Measurements from ENCODE around the gene LNX1. TPM values are rescaled to one million over a fixed set of nuclear protein-coding genes. Genes with fewer than 3 reads are reported as not detected.

The LNX1 gene
- total RNA-seq, 2 donors from 2014 or later, result 4.5 to 8.9 TPM

- TF ChIP-seq, protein P1, sequence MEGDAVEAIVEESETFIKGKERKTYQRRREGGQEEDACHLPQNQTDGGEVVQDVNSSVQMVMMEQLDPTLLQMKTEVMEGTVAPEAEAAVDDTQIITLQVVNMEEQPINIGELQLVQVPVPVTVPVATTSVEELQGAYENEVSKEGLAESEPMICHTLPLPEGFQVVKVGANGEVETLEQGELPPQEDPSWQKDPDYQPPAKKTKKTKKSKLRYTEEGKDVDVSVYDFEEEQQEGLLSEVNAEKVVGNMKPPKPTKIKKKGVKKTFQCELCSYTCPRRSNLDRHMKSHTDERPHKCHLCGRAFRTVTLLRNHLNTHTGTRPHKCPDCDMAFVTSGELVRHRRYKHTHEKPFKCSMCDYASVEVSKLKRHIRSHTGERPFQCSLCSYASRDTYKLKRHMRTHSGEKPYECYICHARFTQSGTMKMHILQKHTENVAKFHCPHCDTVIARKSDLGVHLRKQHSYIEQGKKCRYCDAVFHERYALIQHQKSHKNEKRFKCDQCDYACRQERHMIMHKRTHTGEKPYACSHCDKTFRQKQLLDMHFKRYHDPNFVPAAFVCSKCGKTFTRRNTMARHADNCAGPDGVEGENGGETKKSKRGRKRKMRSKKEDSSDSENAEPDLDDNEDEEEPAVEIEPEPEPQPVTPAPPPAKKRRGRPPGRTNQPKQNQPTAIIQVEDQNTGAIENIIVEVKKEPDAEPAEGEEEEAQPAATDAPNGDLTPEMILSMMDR (IDR thresholded peaks at IDR 0.05), result no peak
- Histone ChIP-seq H3K27ac (no peak overlapping the region), H3K4me3 (no peak overlapping the region), H3K27me3 (no peaks in the 10 kb centered on the region), H3K4me1 (no peaks in the 10 kb centered on the region), H3K9me3 (no peaks in the 10 kb centered on the region), H3K36me3 (no peaks in the 10 kb centered on the region)
- no peak for DNase-seq (ENCODE audit: low spot score)
These were observed 19.2 kb downstream of the LNX1 start for GRCh38 chr4:53571936-53572599.

DNA sequence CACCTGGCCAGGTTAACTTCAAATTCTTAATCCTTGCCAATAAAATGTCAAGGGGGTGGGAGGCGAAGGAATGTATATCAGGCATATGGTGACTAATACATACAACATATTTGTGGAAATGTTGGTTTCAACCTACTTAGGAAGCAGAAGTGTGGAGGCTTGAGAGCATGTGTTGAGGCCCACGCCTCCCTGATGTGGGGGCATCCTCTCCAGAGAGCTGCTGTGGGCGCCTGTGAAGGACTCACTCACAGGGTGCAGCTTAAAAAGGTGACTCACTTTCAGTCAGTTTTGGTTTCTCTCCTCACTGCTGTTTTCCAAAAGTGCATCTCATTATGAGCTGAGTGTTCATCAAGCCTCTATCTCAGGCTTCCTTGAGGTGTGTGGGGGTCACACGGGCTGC lies 27.5 kb downstream of the LNX1 start:
- Histone ChIP-seq H3K4me1 (peaks cover 0 to 3% of the 10 kb centered on the region in 2 donors), H3K27ac (no peak overlapping the region), H3K27me3 (no peaks in the 10 kb centered on the region), H3K36me3 (no peaks in the 10 kb centered on the region), H3K4me3 (no peak overlapping the region), H3K9me3 (no peaks in the 10 kb centered on the region)
- TF ChIP-seq, protein P1 (IDR thresholded peaks at IDR 0.05), result no peak
- no peak for DNase-seq (ENCODE audit: low spot score)

- Histone ChIP-seq H3K4me3 (no peak overlapping the region), H3K36me3 (no peaks in the 10 kb centered on the region), H3K27ac (no peak overlapping the region), H3K4me1 (peaks cover 0 to 17% of the 10 kb centered on the region in 2 donors), H3K27me3 (no peaks in the 10 kb centered on the region), H3K9me3 (no peaks in the 10 kb centered on the region)
- no peak for DNase-seq (ENCODE audit: low spot score)
- TF ChIP-seq, protein P1 (IDR thresholded peaks at IDR 0.05), result no peak
These were observed 28.9 kb downstream of the LNX1 start for GRCh38 chr4:53562409-53562808.

DNA sequence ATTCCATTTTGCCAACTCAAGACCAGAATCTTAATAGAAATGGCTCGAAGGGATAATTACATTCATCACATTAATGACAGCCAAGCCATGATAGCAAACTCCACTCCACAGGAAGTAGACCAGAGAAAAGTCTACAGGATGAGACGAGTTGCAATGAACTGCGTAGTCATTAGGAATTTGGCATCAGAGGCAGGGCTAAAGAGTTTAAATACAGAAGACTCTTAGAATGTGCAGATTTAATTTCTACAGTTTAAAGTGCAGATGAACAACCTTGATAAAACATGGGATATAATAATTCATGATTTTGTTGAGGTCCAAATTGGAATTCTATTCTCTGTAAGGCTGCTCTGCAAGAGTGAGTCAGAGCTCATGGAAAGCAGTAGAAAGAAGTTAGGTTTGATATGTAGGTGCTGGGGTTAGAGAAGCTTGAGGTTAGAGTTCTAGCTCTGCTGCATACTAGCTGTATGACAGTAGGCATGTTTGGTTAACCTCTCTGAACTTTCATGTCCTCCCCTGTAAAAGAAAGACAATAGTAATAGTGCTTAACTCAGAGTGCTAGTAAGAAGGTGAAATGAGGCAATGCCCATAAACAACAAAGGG lies 32.2 kb downstream of the LNX1 start:
- TF ChIP-seq, protein P1 (IDR thresholded peaks at IDR 0.05), result no peak
- Histone ChIP-seq H3K4me1 (peaks cover 0 to 31% of the 10 kb centered on the region in 2 donors), H3K4me3 (no peak overlapping the region), H3K36me3 (no peaks in the 10 kb centered on the region), H3K9me3 (no peaks in the 10 kb centered on the region), H3K27ac (peak overlapping the region in 1 of 2 donors; percentile 1), H3K27me3 (no peaks in the 10 kb centered on the region)
- no peak for DNase-seq (ENCODE audit: low spot score)

- no peaks in the 10 kb centered on the region for H3K36me3 ChIP-seq
- peak overlapping the region; percentile 40 to 45 for H3K27ac ChIP-seq
- H3K4me1 ChIP-seq, result peaks cover 0 to 34% of the 10 kb centered on the region in 2 donors
- no peaks in the 10 kb centered on the region for H3K27me3 ChIP-seq
- DNase-seq (ENCODE audit: low spot score), result no peak
- no peaks in the 10 kb centered on the region for H3K9me3 ChIP-seq
- TF ChIP-seq, protein P1 (IDR thresholded peaks at IDR 0.05), result no peak
- H3K4me3 ChIP-seq, result peak overlapping the region; percentile 3 to 6
These were observed 33.1 kb downstream of the LNX1 start for GRCh38 chr4:53558065-53558801.
